ENCODE results near the gene CENPK. TPM values are rescaled to one million over a fixed set of nuclear protein-coding genes. Genes with fewer than 3 reads are reported as not detected.
"Not testable (repeated sequence)": the region's sequence is repeated elsewhere in the genome, so short reads cannot be mapped to it uniquely, and the experiment has no call there.

CENPK gene
- total RNA-seq (10 to 100 TPM; 65.4 to 67.6 TPM), polyA plus RNA-seq (27.3 TPM)

- CTCF ChIA-PET, result interaction anchor here (0.9 to 1.5 kb wide), 3 partner anchors 80 to 459 kb away, joined by 3 to 5 read pairs (median 3); no protein-coding TSS in a partner anchor
- no peaks in the 10 kb centered on the region for H3K27me3 Mint-ChIP-seq
- DNase-seq, result peak; percentile 91 to 96 (median 93)
- H3K27ac Mint-ChIP-seq, result peak within 1 kb of the TSS; percentile 93 to 100 (median 98)
- Histone ChIP-seq H3K4me1 (ENCODE audit: insufficient read depth, low read length) (peaks cover 36% of the 10 kb centered on the region), H3K27ac (ENCODE audit: low read depth, low read length) (peak within 1 kb of the TSS; percentile 97), H3K27me3 (ENCODE audit: insufficient read depth, low read length, poor library complexity, severe bottlenecking) (no peaks in the 10 kb centered on the region), H3K36me3 (ENCODE audit: insufficient read depth, low read length) (peaks cover 4% of the 10 kb centered on the region), H3K9me3 (ENCODE audit: low read length) (no peaks in the 10 kb centered on the region), H3K4me3 (ENCODE audit: low read length) (peak within 1 kb of the TSS; percentile 89)
- H3K36me3 Mint-ChIP-seq, result peaks cover 0 to 49% (median 10%) of the 10 kb centered on the region in 3 donors
- no peaks in the 10 kb centered on the region for H3K9me3 Mint-ChIP-seq
- peaks cover 59 to 78% (median 71%) of the 10 kb centered on the region in 3 donors for H3K4me1 Mint-ChIP-seq
- peak within 1 kb of the TSS; percentile 93 to 99 (median 97) for H3K4me3 Mint-ChIP-seq
- POLR2A ChIA-PET, result interaction anchor here (0.5 to 2.5 kb wide), 12 partner anchors 11 to 794 kb away, joined by 3 to 42 read pairs (median 8); partner anchors contain the start of genes ADAMTS6, CWC27, ERBIN and SHLD3
Measured at GRCh38 chr5:65562731-65563701, at the start of gene CENPK, which contains the start of gene PPWD1. TSS of gene CENPK (minus strand) at chr5:65563168. CDS start at chr5:65554907, 8,261 bp downstream. TSS of gene PPWD1 (plus strand) at chr5:65563296. CDS start at chr5:65563311, 15 bp downstream.

- H3K27me3 ChIP-seq (ENCODE audit: insufficient read depth, low read length, poor library complexity, severe bottlenecking), result no peaks in the 10 kb centered on the region
- CTCF ChIA-PET, result no interaction called here
- no peaks in the 10 kb centered on the region for H3K9me3 ChIP-seq (ENCODE audit: low read length)
- H3K27ac ChIP-seq (ENCODE audit: low read depth, low read length), result no peak overlapping the region
- Mint-ChIP-seq H3K36me3 (peaks cover 15 to 79% (median 30%) of the 10 kb centered on the region in 3 donors), H3K9me3 (no peaks in the 10 kb centered on the region), H3K27me3 (no peaks in the 10 kb centered on the region), H3K4me1 (peaks cover 13 to 22% (median 22%) of the 10 kb centered on the region in 3 donors), H3K27ac (peak overlapping the region in 1 of 8 donors; percentile 81), H3K4me3 (no peak overlapping the region)
- no peak for DNase-seq
- POLR2A ChIA-PET, result no interaction called here
- H3K4me1 ChIP-seq (ENCODE audit: insufficient read depth, low read length), result no peaks in the 10 kb centered on the region
- H3K36me3 ChIP-seq (ENCODE audit: insufficient read depth, low read length), result peaks cover 34% of the 10 kb centered on the region
- H3K4me3 ChIP-seq (ENCODE audit: low read length), result no peak overlapping the region
Measured at GRCh38 chr5:65612298-65612907, 49.4 kb upstream of the CENPK start.

- H3K4me1 ChIP-seq (ENCODE audit: insufficient read depth, low read length), result no peaks in the 10 kb centered on the region
- no peak overlapping the region for H3K4me3 ChIP-seq (ENCODE audit: low read length)
- Mint-ChIP-seq H3K9me3 (no peaks in the 10 kb centered on the region), H3K27ac (peak overlapping the region in 1 of 8 donors; percentile 10), H3K4me3 (no peak overlapping the region), H3K36me3 (peaks cover 17 to 82% (median 35%) of the 10 kb centered on the region in 3 donors), H3K4me1 (peaks cover 13 to 22% (median 20%) of the 10 kb centered on the region in 3 donors), H3K27me3 (no peaks in the 10 kb centered on the region)
- H3K9me3 ChIP-seq (ENCODE audit: low read length), result no peaks in the 10 kb centered on the region
- H3K27ac ChIP-seq (ENCODE audit: low read depth, low read length), result no peak overlapping the region
- POLR2A ChIA-PET, result no interaction called here
- DNase-seq, result no peak
- H3K36me3 ChIP-seq (ENCODE audit: insufficient read depth, low read length), result peaks cover 42% of the 10 kb centered on the region
- H3K27me3 ChIP-seq (ENCODE audit: insufficient read depth, low read length, poor library complexity, severe bottlenecking), result no peaks in the 10 kb centered on the region
- CTCF ChIA-PET, result no interaction called here
Measured at GRCh38 chr5:65611524-65611923, 48.6 kb upstream of the CENPK start.

- H3K36me3 Mint-ChIP-seq, result peaks cover 38 to 91% (median 49%) of the 10 kb centered on the region in 3 donors
- CTCF ChIA-PET; DNase-seq; POLR2A ChIA-PET; H3K9me3 Mint-ChIP-seq; H3K27me3 ChIP-seq (ENCODE audit: insufficient read depth, low read length, poor library complexity, severe bottlenecking); H3K27ac ChIP-seq (ENCODE audit: low read depth, low read length); H3K4me1 ChIP-seq (ENCODE audit: insufficient read depth, low read length); H3K27me3 Mint-ChIP-seq; H3K9me3 ChIP-seq (ENCODE audit: low read length); H3K27ac Mint-ChIP-seq; H3K4me3 ChIP-seq (ENCODE audit: low read length): not testable (repeated sequence)
- peak overlapping the region in 1 of 7 donors; percentile 40 for H3K4me3 Mint-ChIP-seq
- H3K4me1 Mint-ChIP-seq, result peaks cover 18 to 28% (median 19%) of the 10 kb centered on the region in 3 donors
- H3K36me3 ChIP-seq (ENCODE audit: insufficient read depth, low read length), result peaks cover 24% of the 10 kb centered on the region
Measured at GRCh38 chr5:65601761-65602160, 38.8 kb upstream of the CENPK start.

- Histone ChIP-seq H3K9me3 (ENCODE audit: low read length) (no peaks in the 10 kb centered on the region), H3K4me1 (ENCODE audit: insufficient read depth, low read length) (no peaks in the 10 kb centered on the region), H3K36me3 (ENCODE audit: insufficient read depth, low read length) (peaks cover 23% of the 10 kb centered on the region), H3K27ac (ENCODE audit: low read depth, low read length) (no peak overlapping the region), H3K27me3 (ENCODE audit: insufficient read depth, low read length, poor library complexity, severe bottlenecking) (no peaks in the 10 kb centered on the region), H3K4me3 (ENCODE audit: low read length) (no peak overlapping the region)
- no peak for DNase-seq
- H3K27me3 Mint-ChIP-seq, result no peaks in the 10 kb centered on the region
- peaks cover 2 to 10% (median 6%) of the 10 kb centered on the region in 3 donors for H3K4me1 Mint-ChIP-seq
- H3K9me3 Mint-ChIP-seq, result no peaks in the 10 kb centered on the region
- CTCF ChIA-PET, result no interaction called here
- H3K27ac Mint-ChIP-seq, result no peak overlapping the region
- POLR2A ChIA-PET, result no interaction called here
- H3K36me3 Mint-ChIP-seq, result peaks cover 13 to 72% (median 18%) of the 10 kb centered on the region in 3 donors
- H3K4me3 Mint-ChIP-seq, result no peak overlapping the region
Measured at GRCh38 chr5:65588694-65589093, 25.7 kb upstream of the CENPK start.

- Histone ChIP-seq H3K27ac (ENCODE audit: low read depth, low read length) (no peak overlapping the region), H3K36me3 (ENCODE audit: insufficient read depth, low read length) (peaks cover 39% of the 10 kb centered on the region), H3K9me3 (ENCODE audit: low read length) (no peaks in the 10 kb centered on the region), H3K4me1 (ENCODE audit: insufficient read depth, low read length) (no peaks in the 10 kb centered on the region), H3K27me3 (ENCODE audit: insufficient read depth, low read length, poor library complexity, severe bottlenecking) (no peaks in the 10 kb centered on the region), H3K4me3 (ENCODE audit: low read length) (no peak overlapping the region)
- no peaks in the 10 kb centered on the region for H3K27me3 Mint-ChIP-seq
- no peak for DNase-seq
- CTCF ChIA-PET, result no interaction called here
- peaks cover 9 to 76% (median 30%) of the 10 kb centered on the region in 3 donors for H3K36me3 Mint-ChIP-seq
- H3K4me3 Mint-ChIP-seq, result no peak overlapping the region
- peaks cover 32 to 54% (median 40%) of the 10 kb centered on the region in 3 donors for H3K4me1 Mint-ChIP-seq
- POLR2A ChIA-PET, result no interaction called here
- no peaks in the 10 kb centered on the region for H3K9me3 Mint-ChIP-seq
- H3K27ac Mint-ChIP-seq, result peak overlapping the region in 2 of 8 donors; percentile 19 to 22
Measured at GRCh38 chr5:65577141-65577540, 14.2 kb upstream of the CENPK start.

- peaks cover 42 to 80% (median 70%) of the 10 kb centered on the region in 3 donors for H3K4me1 Mint-ChIP-seq
- H3K9me3 Mint-ChIP-seq, result no peaks in the 10 kb centered on the region
- H3K36me3 ChIP-seq (ENCODE audit: insufficient read depth, low read length), result peaks cover 19% of the 10 kb centered on the region
- H3K27me3 ChIP-seq (ENCODE audit: insufficient read depth, low read length, poor library complexity, severe bottlenecking), result no peaks in the 10 kb centered on the region
- no peaks in the 10 kb centered on the region for H3K4me1 ChIP-seq (ENCODE audit: insufficient read depth, low read length)
- no peaks in the 10 kb centered on the region for H3K9me3 ChIP-seq (ENCODE audit: low read length)
- no peak overlapping the region for H3K27ac Mint-ChIP-seq
- DNase-seq, result no peak
- H3K27me3 Mint-ChIP-seq, result no peaks in the 10 kb centered on the region
- ChIA-PET POLR2A (no interaction called here), CTCF (no interaction called here)
- H3K4me3 ChIP-seq (ENCODE audit: low read length), result no peak overlapping the region
- H3K36me3 Mint-ChIP-seq, result peaks cover 0 to 68% (median 18%) of the 10 kb centered on the region in 3 donors
- no peak overlapping the region for H3K4me3 Mint-ChIP-seq
- H3K27ac ChIP-seq (ENCODE audit: low read depth, low read length), result no peak overlapping the region
Measured at GRCh38 chr5:65570598-65571226, 7.7 kb upstream of the CENPK start.

All from CD8-positive, alpha-beta memory T cell (primary cell).